HCT116 (cell line): ENCODE data around the gene GPAT3.

Experiments
- CEBPB ChIP-seq: IDR thresholded peaks from 2 replicates; pipeline ENCODE4 v1.6.1; 2012; ENCODE audit warnings: low read depth
- JUND ChIP-seq: IDR thresholded peaks from 2 replicates; pipeline ENCODE4 v1.6.1; 2012
- POLR2A ChIP-seq: IDR thresholded peaks from 2 replicates; pipeline ENCODE4 v1.7.0; 2011; ENCODE audit warnings: borderline replicate concordance; ENCODE audit not compliant: insufficient read depth, insufficient read length; ENCODE audit errors: extremely low read depth
- RAD21 ChIP-seq: IDR thresholded peaks from 2 replicates; pipeline ENCODE4 v1.6.1; 2012; ENCODE audit warnings: low read depth, mild to moderate bottlenecking
- TF ChIP-seq, protein P1 (sequence below), 3 experiments: fragments of 200-600 bp in 1 of 3; sonication (generic) in 1 of 3; IDR thresholded peaks in 2 of 3; conservative IDR thresholded peaks in 1 of 3; 2 replicates each; pipeline ENCODE4 v1.5.1; 2012 to 2017; ENCODE audit warnings: low read depth in 2 of 3, low read length in 2 of 3, antibody characterized with exemption in 1 of 3, borderline replicate concordance in 1 of 3, control low read depth in 1 of 3, mild to moderate bottlenecking in 1 of 3, mixed read lengths in 1 of 3, mixed run types in 1 of 3, moderate library complexity in 1 of 3; ENCODE audit not compliant: insufficient read depth in 1 of 3
- TF ChIP-seq, protein P2 (sequence below): IDR thresholded peaks from 2 replicates; pipeline ENCODE4 v1.6.1; 2012

DNA sequence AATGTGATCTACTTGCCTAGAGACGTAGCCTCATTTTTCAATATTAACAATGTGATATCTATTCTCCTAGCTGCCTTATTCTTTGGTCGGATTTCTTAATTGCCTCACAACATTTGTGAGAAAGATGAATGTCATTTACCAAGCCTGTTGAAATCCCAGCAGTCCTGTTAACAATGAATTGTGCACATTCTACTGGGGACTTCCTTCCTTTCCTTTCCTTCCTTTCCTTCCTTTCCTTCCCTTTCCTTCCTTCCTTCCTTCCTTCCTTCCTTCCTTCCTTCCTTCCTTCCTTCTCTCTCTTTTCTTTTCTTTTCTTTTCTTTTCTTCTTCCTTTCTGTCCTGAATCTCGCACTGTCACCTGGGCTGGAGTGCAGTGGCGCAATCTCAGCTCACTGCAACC is 107.1 kb downstream of the GPAT3 start:
- TF ChIP-seq, protein P1, sequence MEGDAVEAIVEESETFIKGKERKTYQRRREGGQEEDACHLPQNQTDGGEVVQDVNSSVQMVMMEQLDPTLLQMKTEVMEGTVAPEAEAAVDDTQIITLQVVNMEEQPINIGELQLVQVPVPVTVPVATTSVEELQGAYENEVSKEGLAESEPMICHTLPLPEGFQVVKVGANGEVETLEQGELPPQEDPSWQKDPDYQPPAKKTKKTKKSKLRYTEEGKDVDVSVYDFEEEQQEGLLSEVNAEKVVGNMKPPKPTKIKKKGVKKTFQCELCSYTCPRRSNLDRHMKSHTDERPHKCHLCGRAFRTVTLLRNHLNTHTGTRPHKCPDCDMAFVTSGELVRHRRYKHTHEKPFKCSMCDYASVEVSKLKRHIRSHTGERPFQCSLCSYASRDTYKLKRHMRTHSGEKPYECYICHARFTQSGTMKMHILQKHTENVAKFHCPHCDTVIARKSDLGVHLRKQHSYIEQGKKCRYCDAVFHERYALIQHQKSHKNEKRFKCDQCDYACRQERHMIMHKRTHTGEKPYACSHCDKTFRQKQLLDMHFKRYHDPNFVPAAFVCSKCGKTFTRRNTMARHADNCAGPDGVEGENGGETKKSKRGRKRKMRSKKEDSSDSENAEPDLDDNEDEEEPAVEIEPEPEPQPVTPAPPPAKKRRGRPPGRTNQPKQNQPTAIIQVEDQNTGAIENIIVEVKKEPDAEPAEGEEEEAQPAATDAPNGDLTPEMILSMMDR (IDR thresholded peaks at IDR 0.05 in 2 of 3, conservative IDR thresholded peaks at IDR 0.05 in 1 of 3; ENCODE audit: borderline replicate concordance in 1 of 3, insufficient read depth in 1 of 3, low read depth in 2 of 3, low read length in 2 of 3) = no peak
- TF ChIP-seq, protein P2, sequence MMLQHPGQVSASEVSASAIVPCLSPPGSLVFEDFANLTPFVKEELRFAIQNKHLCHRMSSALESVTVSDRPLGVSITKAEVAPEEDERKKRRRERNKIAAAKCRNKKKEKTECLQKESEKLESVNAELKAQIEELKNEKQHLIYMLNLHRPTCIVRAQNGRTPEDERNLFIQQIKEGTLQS = no peak
- no peak for TF ChIP-seq POLR2A
- no peak for TF ChIP-seq RAD21
- no peak for TF ChIP-seq JUND
- no peak for TF ChIP-seq CEBPB
